ENCODE measurements around the gene SCG5. TPM values are rescaled to one million over a fixed set of nuclear protein-coding genes. Genes with fewer than 3 reads are reported as not detected.
A peak's percentile ranks its signal among the peaks of the same experiment; 100 is the strongest.

SCG5 gene
- total RNA-seq, 1 experiment from 2014 or later = 7.4 TPM

DNA sequence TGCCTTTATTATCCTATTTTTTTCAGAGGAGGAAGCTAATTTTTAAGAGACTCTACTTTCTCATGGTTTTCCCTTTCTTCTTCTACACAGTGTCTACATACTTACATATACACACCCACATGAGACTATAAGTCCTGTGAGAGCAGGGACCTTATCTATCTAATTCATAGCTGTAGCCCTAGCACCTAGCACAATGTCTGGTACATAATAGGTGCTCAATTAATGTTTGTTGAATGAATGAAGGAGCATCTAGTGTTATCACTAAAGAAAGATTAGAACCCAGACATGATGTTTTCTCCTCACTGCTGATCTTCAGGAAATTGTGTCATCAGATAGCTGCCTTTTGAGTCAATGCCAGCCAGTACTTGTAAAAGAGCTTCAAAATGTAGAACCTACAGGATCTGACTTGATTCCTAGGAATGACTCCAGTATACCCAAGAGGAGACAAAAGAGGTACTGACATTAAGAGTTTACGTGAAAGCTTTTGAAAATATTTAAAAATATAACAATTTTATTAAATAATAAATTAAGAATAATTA is 2.5 kb downstream of the SCG5 start:
- intact Hi-C loops (cut with micrococcal nuclease) = no loop called here
- no peaks in the 10 kb centered on the region for H3K9me3 Mint-ChIP-seq (ENCODE audit: unreplicated experiment)
- ChIA-PET CTCF (interaction anchor here (0.6 kb wide), 1 partner anchor 1091 kb away, joined by 3 read pairs; no protein-coding TSS in a partner anchor), POLR2A (interaction anchor here (0.7 to 1.1 kb wide), 3 partner anchors 12 to 1341 kb away, joined by 3 read pairs; partner anchors contain the start of gene ARHGAP11A)
- no peak overlapping the region for H3K27ac Mint-ChIP-seq (ENCODE audit: low read depth, unreplicated experiment)
- no TSS peak for BruUV-seq (replicated peaks)
- H3K4me3 Mint-ChIP-seq (ENCODE audit: unreplicated experiment) = no peak overlapping the region
- no peak for DNase-seq (ENCODE audit: unreplicated experiment)
- no peaks in the 10 kb centered on the region for H3K27me3 Mint-ChIP-seq (ENCODE audit: insufficient read depth, unreplicated experiment)
- peaks cover 10% of the 10 kb centered on the region for H3K36me3 Mint-ChIP-seq (ENCODE audit: insufficient read depth, unreplicated experiment)
- TF ChIP-seq, protein P1, sequence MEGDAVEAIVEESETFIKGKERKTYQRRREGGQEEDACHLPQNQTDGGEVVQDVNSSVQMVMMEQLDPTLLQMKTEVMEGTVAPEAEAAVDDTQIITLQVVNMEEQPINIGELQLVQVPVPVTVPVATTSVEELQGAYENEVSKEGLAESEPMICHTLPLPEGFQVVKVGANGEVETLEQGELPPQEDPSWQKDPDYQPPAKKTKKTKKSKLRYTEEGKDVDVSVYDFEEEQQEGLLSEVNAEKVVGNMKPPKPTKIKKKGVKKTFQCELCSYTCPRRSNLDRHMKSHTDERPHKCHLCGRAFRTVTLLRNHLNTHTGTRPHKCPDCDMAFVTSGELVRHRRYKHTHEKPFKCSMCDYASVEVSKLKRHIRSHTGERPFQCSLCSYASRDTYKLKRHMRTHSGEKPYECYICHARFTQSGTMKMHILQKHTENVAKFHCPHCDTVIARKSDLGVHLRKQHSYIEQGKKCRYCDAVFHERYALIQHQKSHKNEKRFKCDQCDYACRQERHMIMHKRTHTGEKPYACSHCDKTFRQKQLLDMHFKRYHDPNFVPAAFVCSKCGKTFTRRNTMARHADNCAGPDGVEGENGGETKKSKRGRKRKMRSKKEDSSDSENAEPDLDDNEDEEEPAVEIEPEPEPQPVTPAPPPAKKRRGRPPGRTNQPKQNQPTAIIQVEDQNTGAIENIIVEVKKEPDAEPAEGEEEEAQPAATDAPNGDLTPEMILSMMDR (IDR thresholded peaks at IDR 0.05; ENCODE audit: unreplicated experiment) = no peak
- H3K4me1 Mint-ChIP-seq (ENCODE audit: insufficient read depth, unreplicated experiment) = no peaks in the 10 kb centered on the region

DNA sequence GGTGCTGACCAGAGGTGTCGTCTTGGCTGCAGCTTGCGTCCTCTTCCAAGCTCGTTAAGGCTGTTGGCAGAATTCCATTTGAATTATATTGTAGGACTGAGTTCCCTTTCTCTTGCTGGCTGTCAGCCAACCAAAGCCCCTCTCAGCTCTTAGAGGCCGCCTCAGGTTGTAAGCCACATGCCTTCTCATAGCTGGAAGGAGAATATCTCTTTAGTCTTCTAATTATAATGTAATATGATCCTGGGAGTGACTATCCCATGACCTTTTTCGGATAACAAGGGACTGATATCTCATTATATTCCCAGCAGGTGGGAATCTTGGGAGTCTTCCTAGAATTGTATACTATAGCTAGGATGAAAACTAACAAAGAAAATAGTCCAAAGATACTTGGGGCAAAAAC is 4.8 kb downstream of the SCG5 start:
- no peak overlapping the region for H3K4me3 Mint-ChIP-seq (ENCODE audit: unreplicated experiment)
- TF ChIP-seq, protein P1 (IDR thresholded peaks at IDR 0.05; ENCODE audit: unreplicated experiment) = no peak
- BruUV-seq (replicated peaks) = no TSS peak

DNA sequence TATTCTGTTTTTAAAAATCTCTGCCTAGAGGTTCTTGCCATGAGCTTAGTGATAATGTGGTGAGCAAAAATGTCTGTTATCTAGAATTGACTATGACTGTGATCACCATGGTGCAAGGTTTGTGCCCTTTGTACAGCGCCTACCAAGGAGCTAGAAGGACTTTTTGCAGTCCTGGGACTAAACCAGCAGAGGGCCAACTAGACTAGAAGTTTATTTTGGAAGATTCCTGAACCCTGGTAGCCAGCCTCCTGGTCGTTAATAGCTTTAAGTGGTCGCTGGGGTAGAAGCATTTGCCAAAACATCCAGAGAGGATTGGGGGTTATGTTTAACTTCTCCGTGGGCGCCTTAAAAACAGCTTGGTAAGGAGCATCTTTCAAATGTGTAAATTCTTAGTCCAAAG is 7.8 kb downstream of the SCG5 start:
- BruUV-seq (replicated peaks) = no TSS peak
- CTCF ChIA-PET = interaction anchor here (0.6 to 3.3 kb wide), 20 partner anchors 8 to 1745 kb away, joined by 3 to 34 read pairs (median 4); partner anchors contain the start of gene FAN1
- no peak overlapping the region for H3K27ac Mint-ChIP-seq (ENCODE audit: low read depth, unreplicated experiment)
- H3K36me3 Mint-ChIP-seq (ENCODE audit: insufficient read depth, unreplicated experiment) = peaks cover 12% of the 10 kb centered on the region
- POLR2A ChIA-PET = interaction anchor here (0.6 to 1.7 kb wide), 3 partner anchors 9 to 340 kb away, joined by 3 to 6 read pairs (median 3); no protein-coding TSS in a partner anchor
- intact Hi-C loops (cut with micrococcal nuclease) = no loop called here
- TF ChIP-seq, protein P1 (IDR thresholded peaks at IDR 0.05; ENCODE audit: unreplicated experiment) = peak; percentile 4
- H3K4me1 Mint-ChIP-seq (ENCODE audit: insufficient read depth, unreplicated experiment) = peaks cover 12% of the 10 kb centered on the region
- no peaks in the 10 kb centered on the region for H3K27me3 Mint-ChIP-seq (ENCODE audit: insufficient read depth, unreplicated experiment)
- no peak overlapping the region for H3K4me3 Mint-ChIP-seq (ENCODE audit: unreplicated experiment)
- no peak for DNase-seq (ENCODE audit: unreplicated experiment)
- H3K9me3 Mint-ChIP-seq (ENCODE audit: unreplicated experiment) = no peaks in the 10 kb centered on the region

More for the DNA sequence above, 4.8 kb downstream of the SCG5 start:
- CTCF ChIA-PET = interaction anchor here (1.0 to 1.8 kb wide), 4 partner anchors 10 to 347 kb away, joined by 3 to 8 read pairs (median 6); no protein-coding TSS in a partner anchor
- peaks cover 12% of the 10 kb centered on the region for H3K36me3 Mint-ChIP-seq (ENCODE audit: insufficient read depth, unreplicated experiment)
- H3K9me3 Mint-ChIP-seq (ENCODE audit: unreplicated experiment) = no peaks in the 10 kb centered on the region
- no peaks in the 10 kb centered on the region for H3K4me1 Mint-ChIP-seq (ENCODE audit: insufficient read depth, unreplicated experiment)
- intact Hi-C loops (cut with micrococcal nuclease) = no loop called here
- H3K27me3 Mint-ChIP-seq (ENCODE audit: insufficient read depth, unreplicated experiment) = no peaks in the 10 kb centered on the region
- no peak for DNase-seq (ENCODE audit: unreplicated experiment)
- no peak overlapping the region for H3K27ac Mint-ChIP-seq (ENCODE audit: low read depth, unreplicated experiment)
- POLR2A ChIA-PET = no interaction called here

DNA sequence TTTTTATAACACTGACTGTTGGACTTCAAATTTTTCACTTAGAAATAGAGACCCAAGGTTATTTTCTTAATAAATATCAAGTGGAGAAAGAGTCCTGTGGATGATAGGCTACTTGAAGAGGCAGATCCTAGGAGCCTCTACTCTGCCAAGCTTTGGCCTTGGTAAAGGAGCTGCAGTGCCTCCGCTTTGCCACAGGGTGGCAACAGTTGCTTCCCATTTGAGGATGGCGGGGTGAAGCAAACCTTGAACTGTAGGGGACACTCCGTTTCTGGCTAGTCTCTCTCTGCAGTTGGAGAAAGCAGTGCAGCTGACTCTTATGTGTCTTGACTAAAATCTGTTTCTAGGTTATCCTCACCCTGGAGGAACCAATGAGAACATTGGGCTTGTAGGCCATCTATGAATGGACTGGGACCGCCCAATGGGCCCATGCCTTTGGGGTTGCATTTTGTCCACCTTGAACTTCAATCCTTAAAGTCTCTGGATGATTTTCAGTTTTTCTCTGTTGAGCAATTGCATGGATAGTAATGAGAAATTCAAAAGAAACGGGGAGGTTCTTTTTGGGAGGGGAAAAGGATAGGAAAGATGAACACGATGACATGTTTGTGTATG is 9.8 kb downstream of the SCG5 start:
- ChIA-PET POLR2A (no interaction called here), CTCF (interaction anchor here (0.7 to 3.3 kb wide), 16 partner anchors 8 to 351 kb away, joined by 3 to 34 read pairs (median 4); no protein-coding TSS in a partner anchor)
- H3K36me3 Mint-ChIP-seq (ENCODE audit: insufficient read depth, unreplicated experiment) = peaks cover 6% of the 10 kb centered on the region
- H3K9me3 Mint-ChIP-seq (ENCODE audit: unreplicated experiment) = no peaks in the 10 kb centered on the region
- DNase-seq (ENCODE audit: unreplicated experiment) = peak; percentile 70
- H3K4me1 Mint-ChIP-seq (ENCODE audit: insufficient read depth, unreplicated experiment) = peaks cover 12% of the 10 kb centered on the region
- TF ChIP-seq, protein P1 (IDR thresholded peaks at IDR 0.05; ENCODE audit: unreplicated experiment) = peak; percentile 88
- intact Hi-C loops (cut with micrococcal nuclease) = loop anchor here (1.0 to 5.0 kb wide), 2 partner anchors 344 to 481 kb away; no protein-coding TSS in a partner anchor
- no TSS peak for BruUV-seq (replicated peaks)
- no peak overlapping the region for H3K27ac Mint-ChIP-seq (ENCODE audit: low read depth, unreplicated experiment)
- H3K27me3 Mint-ChIP-seq (ENCODE audit: insufficient read depth, unreplicated experiment) = no peaks in the 10 kb centered on the region
- H3K4me3 Mint-ChIP-seq (ENCODE audit: unreplicated experiment) = no peak overlapping the region
